Activated CD8-positive, alpha-beta memory T cell treated with anti-CD3 and anti-CD28 coated beads, Interleukin-2, amount 50 U/mL, for 4 hours (primary cell): ENCODE results near the gene MOV10L1.

Experiments used
- DNase-seq: peaks from one replicate; pipeline ENCODE4 v3.0.0-alpha.2; 2020

Gene MOV10L1

DNA sequence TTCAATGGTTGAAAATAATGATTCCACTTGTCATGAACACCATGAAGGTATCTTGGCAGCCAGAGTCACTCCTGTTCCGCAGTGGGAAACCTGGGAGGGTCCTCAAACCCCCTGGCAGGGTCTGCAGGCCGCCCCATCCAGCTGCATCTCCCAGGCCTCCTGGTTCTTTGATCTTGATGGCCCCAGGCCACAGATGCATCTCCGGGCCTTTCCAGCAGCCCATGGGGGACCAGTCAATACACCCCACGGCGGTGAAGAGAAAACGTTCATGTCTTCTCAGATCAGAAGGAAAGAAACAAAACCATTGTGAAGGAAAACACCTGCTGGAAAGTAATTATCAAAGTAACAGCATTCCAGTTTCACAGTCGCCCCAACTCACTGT lies 29.9 kb upstream of the MOV10L1 start:
- no peak for DNase-seq

DNA sequence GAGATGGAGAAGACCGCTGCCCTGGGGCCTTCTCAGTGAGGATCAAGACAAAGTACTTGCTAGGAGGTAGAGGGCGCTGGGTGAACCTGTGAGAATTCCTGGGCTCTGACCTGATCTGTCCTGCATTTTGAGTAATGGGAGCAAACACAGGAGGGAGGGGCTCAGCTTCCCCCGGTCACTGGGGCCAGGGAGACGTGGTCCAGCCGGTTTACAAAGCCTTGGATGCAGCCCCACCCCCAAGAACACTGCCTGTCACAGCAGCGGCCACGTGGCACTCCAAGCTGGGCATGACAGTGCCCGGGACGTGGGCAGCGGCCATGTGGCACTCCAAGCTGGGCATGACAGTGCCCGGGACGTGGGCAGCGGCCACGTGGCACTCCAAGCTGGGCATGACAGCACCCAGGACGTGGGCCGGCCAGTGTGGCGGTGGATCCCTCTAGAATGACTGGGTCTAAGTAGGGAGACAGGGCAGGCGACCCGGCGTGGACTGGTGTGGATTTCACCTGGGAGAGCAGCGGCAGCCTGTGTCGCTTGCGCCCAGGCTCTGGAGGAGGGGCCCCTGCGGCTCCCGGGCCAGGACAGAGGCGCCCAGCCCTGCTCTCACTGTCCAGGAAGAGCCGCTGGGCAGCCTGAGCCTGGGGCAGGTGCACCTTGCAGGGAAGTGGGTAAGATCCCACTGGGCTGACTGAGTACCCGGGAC lies 29.2 kb upstream of the MOV10L1 start:
- DNase-seq: no peak

DNA sequence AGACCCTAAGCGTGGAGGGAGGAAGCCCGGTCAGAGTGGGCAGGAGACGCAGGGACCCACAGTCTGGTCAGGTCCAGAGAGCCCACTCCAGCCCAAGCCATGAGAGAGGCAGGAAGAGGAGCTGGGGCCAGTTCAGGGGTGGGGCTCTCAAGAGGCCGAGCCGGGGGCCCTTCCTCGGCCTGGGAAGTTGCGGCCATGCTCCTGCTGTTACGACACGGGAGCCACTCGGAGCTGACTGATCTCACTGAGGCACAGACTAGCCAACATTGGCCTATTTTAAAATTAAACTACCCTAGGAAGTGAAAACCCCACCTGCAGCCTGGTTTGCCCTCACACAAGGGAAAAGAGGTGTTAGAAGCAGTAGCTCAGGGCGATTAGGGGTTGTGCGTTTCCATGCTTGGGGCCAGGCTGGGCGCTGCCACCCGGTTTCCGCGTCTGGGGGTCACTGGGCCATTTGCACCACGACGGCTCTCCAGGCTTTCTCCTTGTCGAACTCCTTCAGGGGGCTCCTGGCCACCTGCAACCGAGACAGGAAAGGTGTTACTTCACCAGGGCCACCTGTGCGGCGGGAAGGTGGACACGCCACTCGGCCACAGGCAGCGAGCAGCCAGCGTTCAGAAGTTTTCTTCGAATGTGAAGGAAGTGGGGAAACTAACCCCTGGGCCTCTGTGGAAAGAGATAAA lies 28.5 kb upstream of the MOV10L1 start:
- no peak for DNase-seq

DNA sequence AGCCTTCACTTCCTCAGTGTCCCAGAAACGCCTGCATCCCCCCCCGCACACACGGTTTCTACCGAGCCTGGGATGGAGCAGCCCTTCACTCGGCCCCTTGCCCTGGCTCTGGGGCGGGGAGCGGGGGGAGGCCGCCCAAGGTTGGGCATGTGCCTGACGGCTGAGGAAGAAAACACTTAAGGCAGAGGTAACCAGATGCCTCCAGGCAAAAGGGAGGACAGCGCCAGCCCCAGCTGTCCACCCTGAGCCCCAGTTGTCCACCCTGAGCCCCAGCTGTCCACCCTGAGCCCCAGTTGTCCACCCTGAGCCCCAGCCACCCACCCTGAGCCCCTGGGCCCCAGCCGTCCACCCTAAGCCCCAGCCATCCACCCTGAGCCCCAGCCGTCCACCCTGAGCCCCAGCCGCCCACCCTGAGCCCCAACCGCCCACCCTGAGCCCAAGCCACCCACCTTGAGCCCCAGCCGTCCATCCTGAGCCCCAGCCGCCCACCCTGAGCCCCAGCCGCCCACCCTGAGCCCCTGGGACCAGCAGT lies 27.9 kb upstream of the MOV10L1 start:
- DNase-seq: no peak

DNA sequence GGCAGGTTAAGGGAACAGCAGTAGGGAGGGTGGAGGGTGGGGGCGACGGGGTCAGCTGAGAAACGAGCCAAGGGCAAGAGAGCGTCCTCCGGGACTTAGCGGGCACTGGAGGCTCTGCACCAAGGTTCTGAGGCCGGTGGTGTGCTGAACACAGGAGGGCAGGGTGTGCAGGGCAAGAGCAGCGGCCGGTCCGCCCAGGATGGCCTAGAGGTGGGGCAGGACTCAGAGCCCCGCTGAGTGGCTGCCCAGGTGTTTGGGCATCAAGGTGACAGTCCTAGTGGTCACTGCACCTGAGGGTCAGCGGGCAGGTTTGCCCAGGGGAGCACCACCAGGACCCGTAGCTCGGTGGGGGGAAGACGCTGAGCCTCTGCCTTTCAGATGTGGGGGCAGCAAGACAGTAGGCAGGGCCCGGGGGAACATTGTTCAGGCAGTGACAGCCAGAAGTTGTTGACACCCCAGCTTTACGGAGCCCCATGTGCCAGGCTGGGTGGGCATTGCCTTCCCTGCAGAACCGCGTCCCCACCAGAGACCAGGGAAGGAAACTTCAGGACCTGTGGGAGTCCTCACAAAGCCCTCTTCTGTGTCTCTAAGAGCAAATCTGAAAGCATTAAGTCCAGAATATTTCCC lies 27.2 kb upstream of the MOV10L1 start:
- DNase-seq: no peak

DNA sequence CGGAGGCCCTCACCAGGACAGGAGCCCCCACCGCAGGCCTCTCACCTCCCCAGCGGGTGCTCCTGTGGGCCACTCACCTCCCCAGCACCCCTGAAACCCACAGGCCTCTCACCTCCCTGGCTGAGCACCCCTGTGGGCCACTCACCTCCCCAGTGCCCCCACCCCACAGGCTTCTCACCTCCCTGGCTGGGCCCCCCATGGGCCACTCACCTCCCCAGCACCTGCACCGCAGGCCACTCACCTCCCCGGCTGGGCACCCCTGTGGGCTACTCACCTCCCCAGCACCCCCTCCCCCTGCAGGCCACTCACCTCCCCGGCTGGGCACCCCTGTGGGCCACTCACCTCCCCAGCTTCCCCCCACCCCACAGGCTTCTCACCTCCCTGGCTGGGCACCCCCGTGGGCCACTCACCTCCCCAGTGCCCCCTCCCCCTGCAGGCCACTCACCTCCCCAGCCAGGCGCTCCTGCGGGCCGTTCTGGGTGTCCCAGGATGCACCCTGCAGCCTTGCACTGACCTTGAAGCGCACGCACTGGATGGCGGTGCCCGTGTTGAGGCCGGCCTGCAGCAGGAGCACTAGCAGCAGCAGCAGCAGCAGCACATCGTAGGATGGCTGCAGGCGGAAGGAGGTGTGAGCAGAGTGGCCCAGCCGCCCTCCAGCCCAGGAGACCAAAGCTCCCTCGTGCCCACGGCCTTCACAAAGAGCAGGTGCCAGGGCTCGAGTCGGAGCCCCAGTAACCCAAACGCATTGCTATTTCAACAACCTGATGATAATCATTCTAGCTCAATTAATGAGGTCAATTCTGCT lies 26.0 kb upstream of the MOV10L1 start:
- no peak for DNase-seq

DNA sequence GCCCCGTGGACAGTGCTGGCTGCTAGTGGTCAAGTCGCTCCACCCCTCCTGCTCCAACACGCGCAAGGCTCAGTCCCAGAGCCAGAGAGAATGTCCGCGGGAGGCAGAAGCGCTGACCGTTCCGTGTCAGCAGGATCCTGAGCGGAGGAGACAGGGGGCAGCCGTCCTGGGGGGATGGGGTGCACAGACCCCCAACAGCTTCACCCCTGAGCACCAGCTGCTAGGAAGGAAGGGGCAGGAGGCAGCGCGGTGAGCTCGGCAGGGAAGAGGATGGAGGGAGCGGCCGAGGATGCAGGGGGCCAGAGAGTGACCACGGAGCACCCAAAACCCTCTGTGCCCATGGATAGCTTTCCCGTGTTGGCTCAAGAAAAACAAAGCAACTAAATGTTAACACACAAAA lies 25.4 kb upstream of the MOV10L1 start:
- no peak for DNase-seq

DNA sequence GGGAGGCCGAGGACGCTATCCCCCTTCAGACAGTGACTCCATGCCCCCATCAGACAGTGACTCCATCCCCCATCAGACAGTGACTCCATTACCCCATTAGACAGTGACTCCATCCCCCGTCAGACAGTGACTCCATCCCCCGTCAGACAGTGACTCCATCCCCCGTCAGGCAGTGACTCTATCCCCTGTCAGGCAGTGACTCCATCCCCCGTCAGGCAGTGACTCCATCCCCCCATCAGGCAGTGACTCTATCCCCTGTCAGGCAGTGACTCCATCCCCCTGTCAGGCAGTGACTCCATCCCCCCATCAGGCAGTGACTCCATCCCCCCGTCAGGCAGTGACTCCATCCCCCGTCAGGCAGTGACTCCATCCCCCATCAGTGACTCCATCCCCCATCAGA lies 22.6 kb upstream of the MOV10L1 start:
- DNase-seq: no peak

DNA sequence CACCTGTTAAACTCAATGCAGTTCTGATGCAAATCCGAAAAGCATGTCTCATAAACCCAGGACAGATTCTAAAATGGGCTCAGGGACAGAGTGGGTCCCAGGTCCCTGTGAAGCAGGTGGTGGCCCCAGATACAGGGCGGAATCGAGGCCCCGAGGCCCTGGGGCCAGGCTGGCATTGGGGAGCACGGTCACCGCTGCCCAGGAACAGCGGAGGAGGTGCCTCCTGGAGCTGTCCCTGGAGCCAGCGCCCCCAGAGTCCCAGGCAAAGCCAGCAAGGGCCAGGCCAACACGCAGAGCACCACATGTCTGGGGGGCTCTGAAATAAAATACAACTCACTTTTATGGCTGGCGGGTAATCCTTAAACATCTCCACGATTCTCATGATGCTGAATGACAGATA lies 21.7 kb upstream of the MOV10L1 start:
- no peak for DNase-seq

DNA sequence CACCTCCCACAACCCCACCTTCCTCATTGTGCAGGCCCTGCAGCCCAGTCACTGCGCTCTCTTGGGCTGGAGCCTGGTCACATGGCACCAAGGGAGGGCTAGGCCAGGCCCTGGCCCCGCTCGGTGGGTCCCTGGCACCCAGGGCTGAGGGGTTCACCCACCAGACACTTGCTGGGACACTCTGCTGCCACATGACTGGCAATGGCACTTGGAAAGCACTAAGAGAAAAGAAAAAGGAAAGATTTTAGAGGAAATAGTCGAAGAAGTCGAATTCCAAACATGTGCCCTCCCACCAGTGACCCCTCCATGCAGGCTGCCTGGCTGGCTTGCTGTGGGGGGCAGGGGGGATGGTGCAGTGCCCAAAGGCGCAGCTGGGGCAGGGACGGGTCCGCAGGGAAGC lies 19.4 kb upstream of the MOV10L1 start:
- DNase-seq: no peak

DNA sequence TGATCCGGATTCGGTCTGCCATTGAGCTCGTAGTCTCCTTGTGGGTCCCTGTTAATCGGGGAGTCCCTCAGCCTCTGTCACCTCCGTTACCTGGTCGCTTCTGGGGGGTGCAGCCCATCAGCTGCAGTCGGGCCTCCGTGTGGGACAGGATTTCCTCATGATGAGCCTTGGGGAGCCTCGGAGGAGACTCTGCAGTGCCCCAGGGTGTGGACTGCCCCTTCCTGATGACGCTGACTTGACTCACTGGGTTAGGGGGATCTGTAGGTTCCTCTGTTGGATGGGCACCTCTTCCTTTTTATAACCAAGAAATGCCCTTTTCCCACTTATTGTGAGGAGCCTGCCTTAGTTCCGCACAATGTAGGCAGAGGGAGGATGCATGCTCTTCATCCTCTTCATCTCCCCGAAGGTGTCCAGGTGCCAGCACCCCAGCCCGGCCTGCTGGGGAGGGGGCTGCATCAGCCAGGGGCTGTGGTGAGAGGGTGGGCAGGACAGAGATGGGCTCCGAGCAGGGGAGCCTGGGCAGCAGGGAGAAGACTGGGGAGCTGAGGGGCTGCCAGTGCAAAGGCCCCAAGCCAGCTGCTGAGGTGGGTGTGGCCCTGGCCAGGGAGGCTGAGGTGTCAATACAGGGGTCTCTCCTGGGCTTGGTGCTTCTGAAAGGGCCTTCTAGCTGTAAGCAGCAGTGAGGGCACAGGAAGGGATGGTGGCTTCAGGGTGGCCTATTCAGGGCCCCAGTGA lies 18.2 kb upstream of the MOV10L1 start:
- DNase-seq: no peak

DNA sequence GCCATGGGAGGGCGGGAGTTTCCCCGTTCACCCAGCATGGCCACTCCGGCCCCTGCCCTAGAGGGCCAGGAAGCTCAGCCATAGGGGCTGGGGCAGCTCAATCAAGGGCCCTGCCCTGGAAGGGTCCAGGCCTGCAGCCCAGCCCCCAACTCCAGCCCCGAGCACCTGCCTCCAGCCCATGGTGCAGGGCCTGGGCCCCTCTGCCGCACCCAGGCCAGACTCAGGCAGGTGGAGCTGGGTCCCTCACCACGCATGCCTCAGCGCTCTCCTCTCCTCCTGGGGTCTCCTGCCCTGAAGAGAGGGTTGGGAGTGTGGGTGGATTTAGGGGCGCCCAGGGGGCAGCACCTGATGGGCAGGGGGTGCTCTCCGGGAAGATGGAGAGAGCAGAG lies 17.6 kb upstream of the MOV10L1 start:
- DNase-seq: no peak

DNA sequence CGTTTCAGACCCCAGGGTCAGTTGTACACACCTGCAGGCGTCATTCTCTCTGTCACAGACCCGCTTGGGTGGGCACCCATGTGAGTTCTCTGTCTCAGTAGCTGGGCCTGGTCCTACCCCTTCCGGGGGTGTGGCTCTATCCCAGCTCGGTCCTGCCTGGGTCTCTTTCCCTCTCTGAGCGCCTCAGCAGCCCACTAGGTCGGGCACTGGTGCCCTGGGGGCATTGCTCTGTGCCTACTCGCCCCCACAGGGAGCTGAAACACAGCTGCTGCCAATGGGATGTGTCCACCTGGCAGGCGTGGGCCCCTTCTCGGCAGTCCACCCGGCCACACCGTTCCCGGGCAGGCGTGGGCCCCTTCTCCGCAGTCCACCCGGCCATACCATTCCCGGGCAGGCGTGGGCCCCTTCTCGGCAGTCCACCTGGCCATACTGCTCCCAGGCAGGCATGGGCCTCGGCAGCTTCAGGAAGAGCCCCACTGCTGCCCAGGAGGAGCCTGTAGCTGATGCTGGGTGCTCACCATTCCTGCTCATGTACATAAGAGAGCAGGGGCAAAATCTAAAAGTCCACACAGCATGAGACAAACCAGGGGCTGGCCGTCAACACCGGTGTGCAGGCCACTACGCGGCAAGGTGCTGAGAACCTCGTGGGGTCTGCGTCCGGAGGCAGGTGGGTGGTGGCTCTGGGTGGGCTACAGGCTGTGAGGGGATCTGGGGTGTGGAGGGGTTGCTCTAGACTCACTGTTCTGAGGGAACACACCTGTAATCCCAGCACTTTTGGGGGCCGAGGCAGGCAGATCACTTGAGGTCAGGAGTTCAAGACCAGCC lies 16.9 kb upstream of the MOV10L1 start:
- DNase-seq: no peak

DNA sequence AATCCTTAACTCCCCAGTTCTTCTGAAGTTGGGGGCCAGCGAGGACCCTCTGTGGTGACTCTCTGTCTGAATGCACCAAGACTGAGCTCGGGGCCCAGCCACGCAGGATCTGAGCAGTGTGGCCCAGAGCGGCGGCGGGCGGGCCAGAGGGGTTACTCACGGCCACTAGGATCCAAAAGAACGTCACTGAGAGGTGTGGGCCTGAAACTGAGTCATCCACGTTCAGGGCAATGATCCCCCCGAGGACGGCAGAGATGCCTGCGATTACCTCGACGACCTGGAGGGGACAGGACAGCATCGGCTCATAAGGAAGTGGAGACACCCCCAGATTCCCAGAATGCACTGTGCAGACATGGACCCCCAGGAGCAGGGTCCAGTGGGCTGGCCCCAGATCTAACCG lies 15.8 kb upstream of the MOV10L1 start:
- DNase-seq: no peak

DNA sequence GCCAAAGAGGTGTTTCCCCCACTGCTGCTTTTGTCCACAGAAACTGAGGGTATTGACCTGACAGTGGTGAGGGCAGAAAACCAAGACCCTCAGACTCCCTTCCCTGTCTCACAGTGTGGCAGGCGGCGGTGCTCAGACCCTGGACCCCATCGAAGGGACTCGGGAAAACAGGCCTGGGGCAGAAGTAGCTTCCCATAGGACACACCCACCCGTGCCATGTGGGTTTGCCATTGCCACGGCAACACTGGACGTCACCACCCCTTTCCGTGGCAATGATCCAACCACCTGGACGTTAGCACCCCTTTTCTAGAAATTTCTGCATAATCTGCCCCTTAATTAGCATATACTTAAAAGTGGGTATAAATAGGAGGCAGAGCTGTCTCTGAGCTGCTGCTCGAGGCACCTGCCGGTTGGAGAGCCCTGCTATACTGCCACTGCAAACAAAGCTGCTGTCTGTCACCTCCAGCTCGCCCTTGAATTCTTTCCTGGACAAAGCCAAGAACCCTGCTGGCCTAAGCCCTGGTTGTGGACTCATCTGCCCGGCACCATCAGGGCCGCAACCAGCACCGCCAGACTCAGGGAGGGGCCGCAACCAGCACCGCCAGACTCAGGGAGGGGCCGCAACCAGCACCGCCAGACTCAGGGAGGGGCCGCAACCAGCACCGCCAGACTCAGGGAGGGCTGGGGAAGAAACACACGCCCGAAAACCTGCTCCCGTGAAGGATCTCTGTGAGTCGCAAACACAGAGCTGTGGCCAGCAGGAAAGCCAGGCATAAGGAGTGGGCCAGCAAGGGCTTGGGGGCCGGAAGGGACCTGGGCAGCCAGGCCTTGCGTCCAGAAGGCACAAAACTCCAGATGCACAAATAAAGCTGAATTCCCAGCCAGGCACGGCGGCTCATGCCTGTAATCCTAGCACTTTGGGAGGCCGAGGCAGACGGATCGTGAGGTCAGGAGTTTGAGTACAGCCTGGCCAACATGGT lies 15.0 kb upstream of the MOV10L1 start:
- no peak for DNase-seq

DNA sequence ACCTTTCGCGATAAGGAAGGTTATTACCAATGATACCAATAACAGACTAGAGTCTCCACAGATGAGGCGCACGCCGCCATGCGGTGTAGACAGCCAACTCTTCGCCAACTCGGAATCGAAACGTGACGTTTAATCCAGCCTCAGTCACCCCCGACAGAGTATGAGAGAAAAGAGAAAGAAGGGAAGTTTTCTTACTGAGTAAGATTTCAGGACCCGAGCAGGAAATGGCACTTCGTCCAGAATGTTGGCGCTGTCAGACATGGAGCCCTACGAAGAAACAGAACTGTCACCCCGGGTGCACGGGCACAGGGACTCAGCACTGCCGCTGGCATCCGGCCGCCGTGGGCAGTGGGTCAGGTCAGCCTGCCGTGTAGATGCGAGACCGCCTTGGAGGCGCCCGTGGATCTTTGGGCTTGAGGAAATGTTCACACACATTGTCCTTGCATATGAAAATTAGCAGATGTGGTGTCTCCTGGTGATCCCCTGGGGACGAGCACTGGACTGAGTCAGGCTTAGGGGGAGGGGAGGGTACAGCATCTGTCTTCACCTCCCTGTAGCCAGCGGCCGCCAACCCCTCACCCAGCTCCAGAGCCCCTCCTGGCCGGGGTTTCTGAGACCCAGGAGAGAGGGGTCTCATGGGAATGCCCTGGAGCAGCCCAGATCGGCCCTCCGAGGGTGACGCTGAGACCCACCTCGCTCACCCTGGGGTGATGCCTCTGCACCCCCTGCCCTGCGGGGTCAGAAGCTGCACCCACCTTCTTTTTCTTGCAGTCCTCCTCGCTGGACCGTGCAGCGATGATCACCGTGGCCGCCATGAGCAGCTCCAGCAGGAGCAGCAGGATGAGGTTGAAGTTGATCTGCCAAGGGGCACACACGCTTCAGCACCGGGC lies 12.9 kb upstream of the MOV10L1 start:
- DNase-seq: no peak

DNA sequence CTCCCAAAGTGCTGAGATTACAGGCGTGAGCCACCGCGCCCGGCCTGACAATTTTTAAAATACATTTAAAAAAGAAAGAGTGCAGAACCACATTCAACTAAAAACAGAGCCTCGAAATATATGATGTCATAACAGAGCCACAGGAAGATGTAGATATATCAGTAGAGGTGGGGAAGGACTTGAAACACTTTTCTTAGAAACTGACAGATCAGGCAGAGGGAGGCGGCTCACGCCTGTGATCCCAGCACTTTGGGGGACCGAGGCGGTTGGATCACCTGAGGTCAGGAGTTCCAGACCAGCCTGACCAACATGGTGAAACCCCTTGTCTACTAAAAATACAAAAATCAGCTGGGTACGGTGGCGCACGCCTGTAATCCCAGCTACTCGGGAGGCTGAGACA lies 11.6 kb upstream of the MOV10L1 start:
- no peak for DNase-seq

DNA sequence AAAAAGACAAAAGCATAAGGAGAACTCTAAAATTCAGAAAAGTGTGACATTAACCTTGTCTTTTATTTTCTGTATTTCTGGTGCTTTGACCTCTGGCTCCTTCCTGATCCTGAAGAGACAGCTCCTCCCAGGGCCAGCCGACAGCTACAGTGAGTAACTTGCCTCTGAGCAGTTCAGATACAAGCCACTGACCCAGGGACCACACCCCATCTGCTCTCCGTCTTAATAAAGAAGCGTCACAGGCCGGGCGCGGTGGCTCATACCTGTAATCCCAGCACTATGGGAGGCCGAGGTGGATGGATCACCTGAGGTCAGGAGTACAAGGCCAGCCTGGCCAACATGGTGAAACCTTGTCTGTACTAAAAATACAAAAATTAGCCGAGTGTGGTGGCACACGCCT lies 11.0 kb upstream of the MOV10L1 start:
- no peak for DNase-seq

DNA sequence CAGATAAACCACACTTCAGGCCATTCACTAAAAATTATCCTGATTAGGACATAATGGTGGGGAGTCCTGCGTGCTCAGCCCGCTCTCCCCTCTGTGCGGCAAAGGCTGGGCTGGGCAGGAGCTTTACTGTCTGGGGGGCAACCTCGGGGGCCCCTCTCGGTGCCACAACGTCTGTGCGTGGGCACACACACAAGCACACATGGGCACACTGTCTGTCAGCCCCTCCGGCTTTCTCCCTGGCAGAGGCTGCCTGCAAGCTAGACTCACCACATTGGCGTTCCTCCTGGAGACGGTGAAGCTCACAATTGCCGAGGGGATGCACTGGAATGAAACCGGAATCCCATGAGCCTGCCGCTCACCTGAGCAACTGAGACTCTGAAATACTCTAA lies 9.7 kb upstream of the MOV10L1 start:
- DNase-seq: no peak
